ENCODE results near the gene DEPDC4.

DNA sequence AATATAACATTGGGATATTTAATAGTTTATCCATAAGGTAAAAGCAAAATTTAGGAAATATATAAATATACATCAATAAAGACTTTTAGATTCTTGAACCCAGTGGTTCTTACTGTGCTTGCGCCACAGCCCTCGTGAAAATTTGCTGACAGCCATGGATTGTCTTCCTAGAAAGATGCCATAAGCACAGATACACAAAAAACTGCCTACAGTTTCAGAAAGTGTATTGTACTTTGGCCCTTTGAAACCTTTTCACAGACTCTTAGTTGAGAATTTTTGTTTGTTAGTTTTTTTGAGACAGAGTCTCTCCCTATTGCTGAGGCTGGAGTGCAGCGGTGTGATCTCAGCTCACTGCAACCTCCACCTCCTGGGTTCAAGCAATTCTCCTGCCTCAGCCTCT, 28.1 kb downstream of the DEPDC4 start:
- TF ChIP-seq POLR2A (IDR thresholded peaks at IDR 0.05; ENCODE audit: low read depth, low read length) (no peak), MXI1 (IDR thresholded peaks at IDR 0.05; ENCODE audit: low read depth, low read length) (no peak), CREB1 (IDR thresholded peaks at IDR 0.05; ENCODE audit: low read depth) (no peak)
